ENCODE measurements around the gene ZNF414. TPM values are rescaled to one million over a fixed set of nuclear protein-coding genes. Genes with fewer than 3 reads are reported as not detected.

The ZNF414 gene
- total RNA-seq, 4 donors from 2014 or later = 9.1 to 44.3 (median 34.4) TPM

- peaks cover 24 to 29% of the 10 kb centered on the region in 2 donors for H3K4me1 ChIP-seq
- intact Hi-C loops (cut with DNase I) = no loop called here
- TF ChIP-seq CTCF (IDR thresholded peaks at IDR 0.05) (peak in 1 of 6 experiments; percentile 16), POLR2A (IDR thresholded peaks at IDR 0.05) (no peak)
- no peaks in the 10 kb centered on the region for H3K27me3 ChIP-seq
- H3K4me3 ChIP-seq (replicated peaks in 1 of 3) = no peak overlapping the region
- DNase-seq = peak; percentile 64 to 71
- H3K27ac ChIP-seq = peak overlapping the region in 2 of 3 donors; percentile 26 to 58
- no peaks in the 10 kb centered on the region for H3K9me3 ChIP-seq
- 40 to 54% methylated on average over 1 to 41 of the region's 45 CpGs for WGBS, 2 donors
- peaks cover 0 to 4% of the 10 kb centered on the region in 2 donors for H3K36me3 ChIP-seq
Measured at GRCh38 chr19:8511573-8512101, 2.3 kb downstream of the ZNF414 start.

GRCh38 chr19:8510589-8511115 lies 3.3 kb downstream of the ZNF414 start:
- no peak for DNase-seq
- TF ChIP-seq CTCF (IDR thresholded peaks at IDR 0.05) = no peak
- TF ChIP-seq POLR2A (IDR thresholded peaks at IDR 0.05) = no peak
- WGBS, 2 donors = 85 to 91% methylated on average over 17 to 23 of the region's 52 CpGs

GRCh38 chr19:8506402-8506957 lies 7.5 kb downstream of the ZNF414 start:
- Histone ChIP-seq H3K4me3 (replicated peaks in 1 of 3) (peak overlapping the region in 1 of 3 donors; percentile 30), H3K4me1 (peaks cover 5 to 13% of the 10 kb centered on the region in 2 donors), H3K9me3 (no peaks in the 10 kb centered on the region), H3K27ac (peak overlapping the region in 2 of 3 donors; percentile 27 to 50), H3K36me3 (peaks cover 0 to 4% of the 10 kb centered on the region in 2 donors), H3K27me3 (no peaks in the 10 kb centered on the region)
- DNase-seq = peak; percentile 32 to 72
- 13 to 15% methylated on average over 18 of the region's 18 CpGs for WGBS, 2 donors
- intact Hi-C loops (cut with DNase I) = loop anchor here (5.0 kb wide), 1 partner anchor 154 kb away; no protein-coding TSS in a partner anchor
- TF ChIP-seq CTCF (IDR thresholded peaks at IDR 0.05) (peak in 2 of 6 experiments; percentile 6 to 36), POLR2A (IDR thresholded peaks at IDR 0.05) (no peak)

More at GRCh38 chr19:8510589-8511115, 3.3 kb downstream of the ZNF414 start:
- Histone ChIP-seq H3K4me3 (replicated peaks in 1 of 3) (no peak overlapping the region), H3K27ac (no peak overlapping the region), H3K36me3 (peaks cover 0 to 4% of the 10 kb centered on the region in 2 donors), H3K9me3 (no peaks in the 10 kb centered on the region), H3K27me3 (no peaks in the 10 kb centered on the region), H3K4me1 (peaks cover 28 to 36% of the 10 kb centered on the region in 2 donors)
- intact Hi-C loops (cut with DNase I) = no loop called here

GRCh38 chr19:8505680-8506401 lies 8.1 kb downstream of the ZNF414 start:
- H3K4me1 ChIP-seq = peaks cover 5 to 11% of the 10 kb centered on the region in 2 donors
- no peaks in the 10 kb centered on the region for H3K9me3 ChIP-seq
- H3K27ac ChIP-seq = peak overlapping the region in 2 of 3 donors; percentile 27 to 50
- H3K4me3 ChIP-seq (replicated peaks in 1 of 3) = peak overlapping the region in 1 of 3 donors; percentile 30
- DNase-seq = peak; percentile 82 to 86
- no peaks in the 10 kb centered on the region for H3K27me3 ChIP-seq
- H3K36me3 ChIP-seq = no peaks in the 10 kb centered on the region
- peak in 1 of 2 donors; percentile 14 for TF ChIP-seq POLR2A (IDR thresholded peaks at IDR 0.05)
- TF ChIP-seq CTCF (IDR thresholded peaks at IDR 0.05) = peak; percentile 60 to 90 (median 80)
- intact Hi-C loops (cut with DNase I) = loop anchor here (5.0 kb wide), 1 partner anchor 154 kb away; no protein-coding TSS in a partner anchor
- WGBS, 2 donors = 1% methylated on average over 25 to 31 of the region's 56 CpGs
